Mesenchymal stem cell (in vitro differentiated cells and primary cell): ENCODE results near the gene LACRT.

Experiments used
- DNase-seq: peaks from one replicate; pipeline ENCODE4 v3.0.0-alpha.2; 2013
- H2AFZ ChIP-seq: one replicate; pipeline ENCODE4 v1.6.1; 2013; ENCODE audit warnings: low read depth, mild to moderate bottlenecking, control low read depth, inconsistent platforms, low read length, moderate library complexity
- H2AK5ac ChIP-seq: 2 replicates; pipeline ENCODE4 v1.6.1; 2013; ENCODE audit warnings: low read length, moderate library complexity, mild to moderate bottlenecking, inconsistent platforms; ENCODE audit not compliant: severe bottlenecking
- H2BK120ac ChIP-seq: one replicate; pipeline ENCODE4 v1.6.1; 2013; ENCODE audit warnings: low read depth, mild to moderate bottlenecking, inconsistent platforms, low read length, moderate library complexity
- H2BK12ac ChIP-seq, 2 experiments: one replicate each; pipeline ENCODE4 v1.6.1; 2013; ENCODE audit warnings: inconsistent platforms in 2 of 2, low read length in 2 of 2, mild to moderate bottlenecking in 2 of 2, moderate library complexity in 2 of 2, control low read depth in 1 of 2
- H2BK15ac ChIP-seq: one replicate; pipeline ENCODE4 v1.6.1; 2013; ENCODE audit warnings: mild to moderate bottlenecking, low read depth, inconsistent platforms; ENCODE audit not compliant: poor library complexity, severe bottlenecking
- H2BK5ac ChIP-seq: 2 replicates; pipeline ENCODE4 v1.6.1; 2013; ENCODE audit warnings: low read depth, mild to moderate bottlenecking, low read length, control low read depth, inconsistent platforms; ENCODE audit not compliant: poor library complexity, severe bottlenecking
- H3K14ac ChIP-seq, 2 experiments: one replicate each; pipeline ENCODE4 v1.6.1; 2013; ENCODE audit warnings: inconsistent platforms in 2 of 2, low read length in 2 of 2, control low read depth in 1 of 2, mild to moderate bottlenecking in 1 of 2, moderate library complexity in 1 of 2
- H3K18ac ChIP-seq, 2 experiments: one replicate each; pipeline ENCODE4 v1.6.1; 2013; ENCODE audit warnings: inconsistent platforms in 2 of 2, low read length in 2 of 2, control low read depth in 1 of 2, low read depth in 1 of 2, mild to moderate bottlenecking in 1 of 2
- H3K23ac ChIP-seq, 2 experiments: one replicate each; pipeline ENCODE4 v1.6.1; 2013; ENCODE audit warnings: inconsistent platforms in 2 of 2, low read length in 2 of 2, mild to moderate bottlenecking in 2 of 2, moderate library complexity in 2 of 2, control low read depth in 1 of 2
- H3K27ac ChIP-seq: 2 replicates; pipeline ENCODE4 v1.5.1; 2013; ENCODE audit warnings: mild to moderate bottlenecking, moderate library complexity, low read length, control low read depth, inconsistent platforms; ENCODE audit not compliant: poor library complexity, severe bottlenecking
- H3K27me3 ChIP-seq, 2 experiments: 2 replicates each; pipeline versions ENCODE4 v1.6.1 to v1.7.0; 2013; ENCODE audit warnings: low read length in 2 of 2, mild to moderate bottlenecking in 2 of 2, moderate library complexity in 2 of 2, control low read depth in 1 of 2, inconsistent platforms in 1 of 2; ENCODE audit not compliant: control insufficient read depth in 1 of 2, insufficient read depth in 1 of 2
- H3K36me3 ChIP-seq, 2 experiments: 2 replicates each; pipeline versions ENCODE4 v1.6.1 to v1.7.0; 2013; ENCODE audit warnings: low read length in 2 of 2, control low read depth in 1 of 2, inconsistent platforms in 1 of 2, low read depth in 1 of 2, mild to moderate bottlenecking in 1 of 2; ENCODE audit not compliant: insufficient read depth in 2 of 2, control insufficient read depth in 1 of 2
- H3K4ac ChIP-seq, 2 experiments: one replicate each; pipeline ENCODE4 v1.6.1; 2013; ENCODE audit warnings: inconsistent platforms in 2 of 2, low read length in 2 of 2, mild to moderate bottlenecking in 2 of 2, moderate library complexity in 2 of 2, control low read depth in 1 of 2, low read depth in 1 of 2
- H3K4me1 ChIP-seq: 2 replicates; pipeline ENCODE4 v1.6.1; 2013; ENCODE audit warnings: low read depth, low read length, control low read depth; ENCODE audit not compliant: control insufficient read depth, insufficient read depth
- H3K4me2 ChIP-seq: 2 replicates; pipeline ENCODE4 v1.6.1; 2013; ENCODE audit warnings: low read length, mild to moderate bottlenecking, inconsistent platforms; ENCODE audit not compliant: poor library complexity, severe bottlenecking
- H3K4me3 ChIP-seq, 2 experiments: 2 replicates each; pipeline versions ENCODE4 v1.5.1 to v1.7.0; 2013; ENCODE audit warnings: low read length in 2 of 2, mild to moderate bottlenecking in 2 of 2, control low read depth in 1 of 2, low read depth in 1 of 2; ENCODE audit not compliant: insufficient read depth in 1 of 2
- H3K79me1 ChIP-seq: replicated peaks from 2 replicates; pipeline ENCODE4 v1.6.1; 2013; ENCODE audit warnings: mild to moderate bottlenecking, control low read depth, low read length, inconsistent platforms; ENCODE audit not compliant: poor library complexity, severe bottlenecking
- H3K9ac ChIP-seq: 2 replicates; pipeline ENCODE4 v1.7.0; 2013; ENCODE audit warnings: mild to moderate bottlenecking, low read length, moderate library complexity
- H3K9me3 ChIP-seq: 2 replicates; pipeline ENCODE4 v1.7.0; 2013; ENCODE audit warnings: mild to moderate bottlenecking, low read length; ENCODE audit not compliant: control insufficient read depth
- H4K8ac ChIP-seq: one replicate; pipeline ENCODE4 v1.6.1; 2013; ENCODE audit warnings: inconsistent platforms, mild to moderate bottlenecking, low read length, moderate library complexity
- H4K91ac ChIP-seq: one replicate; pipeline ENCODE4 v1.6.1; 2013; ENCODE audit warnings: mild to moderate bottlenecking, low read length, inconsistent platforms
- WGBS: methylation state at CpG from one replicate; pipeline ENCODE4 v1.1.7; 2013; ENCODE audit warnings: mixed read lengths; 5-methylcytosine and 5-hydroxymethylcytosine counted together

Gene LACRT

DNA sequence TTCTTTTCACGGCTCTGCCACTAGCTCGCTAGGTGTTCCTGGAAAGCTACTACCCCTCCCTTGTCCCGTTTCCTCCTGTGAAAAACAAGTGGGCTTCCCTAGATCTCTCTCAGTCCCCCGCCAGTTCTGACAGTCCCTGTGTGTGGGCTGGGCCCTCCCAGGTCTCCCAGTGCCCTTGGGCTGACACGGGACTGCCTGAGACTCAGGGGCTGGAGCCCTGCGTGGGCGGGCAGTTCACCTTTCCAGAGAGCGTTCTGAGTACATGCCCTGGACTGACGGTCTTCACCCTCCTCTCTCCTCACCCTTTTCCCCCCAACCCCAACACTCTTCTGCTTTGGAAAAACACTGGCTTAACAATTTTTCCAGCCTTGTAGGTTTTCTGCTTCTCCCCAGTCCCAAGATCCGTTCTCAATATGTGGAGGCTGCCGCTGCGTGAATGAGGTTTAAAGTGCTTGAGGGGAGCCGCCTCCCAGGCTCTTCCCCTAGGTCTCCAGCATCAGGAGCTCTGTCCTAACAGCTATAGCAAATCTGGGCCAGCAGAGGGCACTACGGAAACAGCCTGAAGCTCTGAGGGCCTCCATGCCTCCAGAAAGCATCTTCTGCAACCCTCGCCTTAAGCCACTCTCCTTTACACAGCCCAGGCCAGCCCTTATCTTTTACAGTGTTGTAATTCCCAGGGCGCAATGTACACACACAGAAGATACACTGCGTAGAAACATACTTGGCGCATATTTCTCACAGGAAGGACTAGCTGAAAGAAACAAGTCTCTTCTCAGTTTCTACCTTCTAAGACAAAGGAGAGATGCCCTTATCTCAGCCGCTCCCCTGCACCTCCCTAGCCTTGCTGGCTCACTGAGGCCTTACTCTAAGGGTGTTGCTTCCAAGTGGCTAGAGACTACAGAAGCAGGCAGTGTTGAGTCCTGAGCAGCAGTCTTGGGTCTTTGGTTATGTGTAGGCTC lies 23.9 kb upstream of the LACRT start:
- H3K36me3 ChIP-seq = no peaks in the 10 kb centered on the region
- no peak overlapping the region for H3K4me3 ChIP-seq
- no peak overlapping the region for H3K4me2 ChIP-seq
- H3K14ac ChIP-seq = no peak overlapping the region
- DNase-seq = no peak
- no peak overlapping the region for H4K91ac ChIP-seq
- no peak overlapping the region for H2AFZ ChIP-seq
- H3K18ac ChIP-seq = no peak overlapping the region
- no peaks in the 10 kb centered on the region for H3K9me3 ChIP-seq
- no peak overlapping the region for H2BK12ac ChIP-seq
- WGBS = 53% methylated on average over 19 of the region's 19 CpGs
- H3K4me1 ChIP-seq = no peaks in the 10 kb centered on the region
- peaks cover 14 to 48% of the 10 kb centered on the region in 2 experiments for H3K27me3 ChIP-seq
- no peak overlapping the region for H2BK5ac ChIP-seq
- H2BK15ac ChIP-seq = no peak overlapping the region
- H4K8ac ChIP-seq = no peak overlapping the region
- no peak overlapping the region for H3K9ac ChIP-seq
- H2AK5ac ChIP-seq = no peak overlapping the region
- H3K4ac ChIP-seq = no peak overlapping the region
- H2BK120ac ChIP-seq = no peak overlapping the region
- no peaks in the 10 kb centered on the region for H3K79me1 ChIP-seq
- H3K27ac ChIP-seq = no peak overlapping the region
- H3K23ac ChIP-seq = no peak overlapping the region

GRCh38 chr12:54657105-54657607 lies 22.5 kb upstream of the LACRT start:
- Histone ChIP-seq H3K4ac (no peak overlapping the region), H3K14ac (no peak overlapping the region), H3K9me3 (no peaks in the 10 kb centered on the region), H3K18ac (no peak overlapping the region), H3K27ac (no peak overlapping the region), H2AK5ac (no peak overlapping the region), H2BK15ac (no peak overlapping the region), H2AFZ (no peak overlapping the region), H2BK5ac (no peak overlapping the region), H4K91ac (no peak overlapping the region), H3K4me2 (no peak overlapping the region), H3K36me3 (no peaks in the 10 kb centered on the region), H2BK12ac (no peak overlapping the region), H2BK120ac (no peak overlapping the region), H3K4me3 (no peak overlapping the region), H3K9ac (no peak overlapping the region), H3K4me1 (no peaks in the 10 kb centered on the region), H4K8ac (no peak overlapping the region), H3K79me1 (no peaks in the 10 kb centered on the region), H3K27me3 (peaks cover 20 to 63% of the 10 kb centered on the region in 2 experiments), H3K23ac (no peak overlapping the region)
- DNase-seq = no peak
- WGBS = 69% methylated on average over 4 of the region's 6 CpGs

- no peak overlapping the region for H2BK120ac ChIP-seq
- H3K23ac ChIP-seq = no peak overlapping the region
- H2BK5ac ChIP-seq = no peak overlapping the region
- no peak overlapping the region for H4K91ac ChIP-seq
- H3K4ac ChIP-seq = no peak overlapping the region
- no peak overlapping the region for H3K4me3 ChIP-seq
- H4K8ac ChIP-seq = no peak overlapping the region
- H3K4me2 ChIP-seq = no peak overlapping the region
- H3K36me3 ChIP-seq = no peaks in the 10 kb centered on the region
- no peak overlapping the region for H3K9ac ChIP-seq
- H3K9me3 ChIP-seq = no peaks in the 10 kb centered on the region
- no peak overlapping the region for H3K14ac ChIP-seq
- peaks cover 20 to 76% of the 10 kb centered on the region in 2 experiments for H3K27me3 ChIP-seq
- no peak for DNase-seq
- 23% methylated on average over 2 of the region's 2 CpGs for WGBS
- H2BK15ac ChIP-seq = no peak overlapping the region
- H3K18ac ChIP-seq = no peak overlapping the region
- no peaks in the 10 kb centered on the region for H3K4me1 ChIP-seq
- H2AFZ ChIP-seq = no peak overlapping the region
- H3K79me1 ChIP-seq = no peaks in the 10 kb centered on the region
- H2AK5ac ChIP-seq = no peak overlapping the region
- H3K27ac ChIP-seq = no peak overlapping the region
- H2BK12ac ChIP-seq = no peak overlapping the region
Measured at GRCh38 chr12:54654926-54655325, 20.2 kb upstream of the LACRT start.

DNA sequence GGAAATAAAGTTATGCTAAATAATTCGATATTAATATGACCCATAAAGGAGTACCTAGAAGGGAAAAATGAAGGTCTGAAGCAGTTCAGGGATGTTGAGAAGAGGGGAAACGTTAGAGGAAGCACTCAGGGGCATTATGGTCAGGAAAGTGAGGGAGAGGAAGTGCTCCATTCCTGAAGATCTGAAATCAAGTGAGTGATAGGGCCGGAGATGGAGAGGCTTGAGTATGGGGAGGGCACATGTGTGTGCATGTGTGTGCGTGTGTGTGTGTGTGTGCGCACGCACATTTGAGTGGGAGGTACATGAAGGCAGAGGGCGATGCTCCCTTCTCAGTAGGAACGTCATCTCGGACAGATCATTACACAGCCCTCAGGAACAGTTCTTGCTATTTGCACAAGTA lies 18.3 kb upstream of the LACRT start:
- WGBS = 87% methylated on average over 6 of the region's 9 CpGs
- Histone ChIP-seq H3K4me2 (no peak overlapping the region), H2BK5ac (no peak overlapping the region)

More for the DNA sequence above, 18.3 kb upstream of the LACRT start:
- Histone ChIP-seq H3K79me1 (no peaks in the 10 kb centered on the region), H2AFZ (no peak overlapping the region), H3K27ac (no peak overlapping the region), H3K23ac (no peak overlapping the region), H2BK15ac (no peak overlapping the region), H3K27me3 (peaks cover 11 to 78% of the 10 kb centered on the region in 2 experiments), H2BK12ac (no peak overlapping the region), H3K9me3 (no peaks in the 10 kb centered on the region), H4K8ac (no peak overlapping the region), H3K4me3 (no peak overlapping the region), H3K9ac (no peak overlapping the region), H3K36me3 (no peaks in the 10 kb centered on the region), H2BK120ac (no peak overlapping the region), H2AK5ac (no peak overlapping the region), H3K14ac (no peak overlapping the region), H4K91ac (peak overlapping the region; percentile 67), H3K4me1 (no peaks in the 10 kb centered on the region), H3K4ac (no peak overlapping the region), H3K18ac (no peak overlapping the region)
- DNase-seq = no peak
